GM18870 (cell line): ENCODE data around the gene EIF3C.
"Not testable (repeated sequence)": the region's sequence is repeated elsewhere in the genome, so short reads cannot be mapped to it uniquely, and the experiment has no call there.

Experiments
- ATAC-seq: cut with Tn5 transposase; IDR thresholded peaks from one replicate; pipeline ENCODE4 v1.9.1; 2021; ENCODE audit warnings: moderate library complexity; ENCODE audit not compliant: unreplicated experiment

EIF3C gene

GRCh38 chr16:28746618-28747350 is 35.5 kb downstream of the EIF3C start:
- ATAC-seq: not testable (repeated sequence)

GRCh38 chr16:28749997-28750465 is 38.8 kb downstream of the EIF3C start:
- ATAC-seq: not testable (repeated sequence)

GRCh38 chr16:28750469-28751067 is 39.3 kb downstream of the EIF3C start:
- ATAC-seq: not testable (repeated sequence)

GRCh38 chr16:28751487-28751886 is 40.2 kb downstream of the EIF3C start, which contains the start of gene NPIPB9:
Gene NPIPB9, plus strand, starts transcription at chr16:28751787.
- not testable (repeated sequence) for ATAC-seq

- not testable (repeated sequence) for ATAC-seq
Measured at GRCh38 chr16:28781697-28782096, 70.4 kb downstream of the EIF3C start.

- not testable (repeated sequence) for ATAC-seq
Measured at GRCh38 chr16:28782357-28782756, 71.1 kb downstream of the EIF3C start.
